PC-3 (cell line): ENCODE results near the gene LINGO4.

Experiments
- EZH2 ChIP-seq: fragments of 300-600 bp; sonication (generic); IDR thresholded peaks from one replicate; pipeline ENCODE4 v1.6.1; 2017; ENCODE audit warnings: antibody characterized with exemption, mild to moderate bottlenecking, low read length; ENCODE audit not compliant: unreplicated experiment
- TF ChIP-seq, protein P1 (sequence below): fragments of 300-600 bp; sonication (generic); conservative IDR thresholded peaks from 2 replicates; pipeline ENCODE4 v1.5.1; 2017; ENCODE audit warnings: antibody characterized with exemption, low read depth, mild to moderate bottlenecking, low read length

DNA sequence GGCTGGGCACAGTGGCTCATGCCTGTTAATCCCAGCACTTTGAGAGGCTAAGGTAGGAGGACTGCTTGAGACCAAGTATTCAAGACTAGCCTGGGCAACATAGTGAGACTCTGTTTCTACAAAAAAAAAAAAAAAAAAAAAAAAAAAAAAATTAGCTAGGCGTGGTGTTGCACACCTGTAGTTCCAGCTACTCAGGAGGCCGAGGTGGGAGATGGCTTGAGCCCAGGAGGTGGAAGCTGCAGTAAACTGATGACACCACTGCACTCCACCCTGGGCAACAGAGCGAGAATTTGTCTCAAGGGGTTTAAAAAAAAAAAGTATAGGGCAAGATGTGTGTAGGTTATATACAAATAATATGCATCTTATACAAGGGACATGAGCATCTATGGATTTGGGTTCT is 17.5 kb downstream of the LINGO4 start:
- TF ChIP-seq, protein P1, sequence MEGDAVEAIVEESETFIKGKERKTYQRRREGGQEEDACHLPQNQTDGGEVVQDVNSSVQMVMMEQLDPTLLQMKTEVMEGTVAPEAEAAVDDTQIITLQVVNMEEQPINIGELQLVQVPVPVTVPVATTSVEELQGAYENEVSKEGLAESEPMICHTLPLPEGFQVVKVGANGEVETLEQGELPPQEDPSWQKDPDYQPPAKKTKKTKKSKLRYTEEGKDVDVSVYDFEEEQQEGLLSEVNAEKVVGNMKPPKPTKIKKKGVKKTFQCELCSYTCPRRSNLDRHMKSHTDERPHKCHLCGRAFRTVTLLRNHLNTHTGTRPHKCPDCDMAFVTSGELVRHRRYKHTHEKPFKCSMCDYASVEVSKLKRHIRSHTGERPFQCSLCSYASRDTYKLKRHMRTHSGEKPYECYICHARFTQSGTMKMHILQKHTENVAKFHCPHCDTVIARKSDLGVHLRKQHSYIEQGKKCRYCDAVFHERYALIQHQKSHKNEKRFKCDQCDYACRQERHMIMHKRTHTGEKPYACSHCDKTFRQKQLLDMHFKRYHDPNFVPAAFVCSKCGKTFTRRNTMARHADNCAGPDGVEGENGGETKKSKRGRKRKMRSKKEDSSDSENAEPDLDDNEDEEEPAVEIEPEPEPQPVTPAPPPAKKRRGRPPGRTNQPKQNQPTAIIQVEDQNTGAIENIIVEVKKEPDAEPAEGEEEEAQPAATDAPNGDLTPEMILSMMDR, result no peak
- TF ChIP-seq EZH2, result no peak
